ENCODE results near the gene STUM. TPM values are rescaled to one million over a fixed set of nuclear protein-coding genes. Genes with fewer than 3 reads are reported as not detected.

Gene STUM
- total RNA-seq, 1 donor from 2014 or later = 0.08 TPM

DNA sequence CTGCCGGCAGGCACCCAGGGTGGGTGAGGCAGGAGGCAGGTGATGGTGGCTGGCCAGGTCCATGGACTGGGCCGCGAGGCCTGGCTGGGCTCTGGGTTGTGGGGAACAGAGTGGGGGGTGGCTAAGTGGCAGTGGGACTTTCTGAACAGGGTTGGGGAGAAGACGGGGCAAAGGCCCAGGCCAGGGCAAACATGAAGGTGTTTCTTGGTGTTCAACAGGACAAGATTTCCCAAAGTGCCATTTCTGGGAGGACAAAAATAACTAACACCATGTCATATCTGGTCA, 26.8 kb downstream of the STUM start:
- no peak for TF ChIP-seq CTCF (IDR thresholded peaks at IDR 0.05; ENCODE audit: unreplicated experiment)
- peaks cover 4% of the 10 kb centered on the region for H3K27me3 Mint-ChIP-seq (ENCODE audit: unreplicated experiment)

DNA sequence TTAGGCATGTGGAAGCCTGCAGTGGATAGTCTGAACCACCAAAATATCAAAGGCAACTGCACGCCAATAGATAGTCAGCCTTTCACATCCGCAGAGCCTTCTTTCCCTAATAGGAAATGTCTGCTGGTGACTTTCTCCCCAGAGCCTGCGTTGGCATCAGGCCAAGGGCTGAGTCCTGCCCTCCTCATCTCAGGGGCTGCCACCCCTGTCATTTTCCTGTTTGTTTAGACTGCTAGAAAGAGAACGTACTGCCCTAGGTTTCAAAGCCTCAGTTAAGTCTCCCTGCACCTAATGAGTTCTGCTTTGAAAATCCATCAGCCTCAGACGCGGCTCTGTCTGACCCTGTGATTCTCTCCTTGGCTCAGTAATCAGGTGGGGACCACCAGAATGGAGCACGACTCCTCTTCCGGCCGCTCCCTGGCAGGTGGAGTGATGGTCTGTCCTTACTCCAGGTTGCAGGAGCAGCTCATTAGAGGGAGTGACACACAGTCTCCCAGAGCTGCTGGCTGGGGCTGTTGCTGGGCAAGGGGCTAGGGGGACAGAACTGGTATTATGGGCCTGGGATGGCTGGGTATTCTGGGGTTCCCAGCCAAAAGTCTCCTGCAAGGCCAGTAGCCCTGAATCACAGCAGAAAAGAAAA, 27.3 kb downstream of the STUM start:
- H3K9me3 Mint-ChIP-seq (ENCODE audit: unreplicated experiment) = peaks cover 5% of the 10 kb centered on the region
- H3K4me1 Mint-ChIP-seq (ENCODE audit: unreplicated experiment) = no peaks in the 10 kb centered on the region
- TF ChIP-seq CTCF (IDR thresholded peaks at IDR 0.05; ENCODE audit: unreplicated experiment) = no peak
- no peak overlapping the region for H3K27ac Mint-ChIP-seq (ENCODE audit: unreplicated experiment)
- H3K36me3 Mint-ChIP-seq (ENCODE audit: low read depth, unreplicated experiment) = peaks cover 3% of the 10 kb centered on the region
- DNase-seq (ENCODE audit: low spot score) = no peak
- no peak overlapping the region for H3K4me3 Mint-ChIP-seq (ENCODE audit: unreplicated experiment)
- H3K27me3 Mint-ChIP-seq (ENCODE audit: unreplicated experiment) = peaks cover 5% of the 10 kb centered on the region

More for the DNA sequence above, 26.8 kb downstream of the STUM start:
- no peaks in the 10 kb centered on the region for H3K4me1 Mint-ChIP-seq (ENCODE audit: unreplicated experiment)
- peaks cover 3% of the 10 kb centered on the region for H3K36me3 Mint-ChIP-seq (ENCODE audit: low read depth, unreplicated experiment)
- peaks cover 5% of the 10 kb centered on the region for H3K9me3 Mint-ChIP-seq (ENCODE audit: unreplicated experiment)
- no peak overlapping the region for H3K4me3 Mint-ChIP-seq (ENCODE audit: unreplicated experiment)
- H3K27ac Mint-ChIP-seq (ENCODE audit: unreplicated experiment) = no peak overlapping the region
- DNase-seq (ENCODE audit: low spot score) = no peak

GRCh38 chr1:226576601-226577000, 28.0 kb downstream of the STUM start:
- peaks cover 5% of the 10 kb centered on the region for H3K9me3 Mint-ChIP-seq (ENCODE audit: unreplicated experiment)
- TF ChIP-seq CTCF (IDR thresholded peaks at IDR 0.05; ENCODE audit: unreplicated experiment) = no peak
- H3K27me3 Mint-ChIP-seq (ENCODE audit: unreplicated experiment) = peaks cover 5% of the 10 kb centered on the region
- DNase-seq (ENCODE audit: low spot score) = no peak
- peaks cover 3% of the 10 kb centered on the region for H3K36me3 Mint-ChIP-seq (ENCODE audit: low read depth, unreplicated experiment)
- no peak overlapping the region for H3K27ac Mint-ChIP-seq (ENCODE audit: unreplicated experiment)
- H3K4me1 Mint-ChIP-seq (ENCODE audit: unreplicated experiment) = no peaks in the 10 kb centered on the region
- H3K4me3 Mint-ChIP-seq (ENCODE audit: unreplicated experiment) = no peak overlapping the region

DNA sequence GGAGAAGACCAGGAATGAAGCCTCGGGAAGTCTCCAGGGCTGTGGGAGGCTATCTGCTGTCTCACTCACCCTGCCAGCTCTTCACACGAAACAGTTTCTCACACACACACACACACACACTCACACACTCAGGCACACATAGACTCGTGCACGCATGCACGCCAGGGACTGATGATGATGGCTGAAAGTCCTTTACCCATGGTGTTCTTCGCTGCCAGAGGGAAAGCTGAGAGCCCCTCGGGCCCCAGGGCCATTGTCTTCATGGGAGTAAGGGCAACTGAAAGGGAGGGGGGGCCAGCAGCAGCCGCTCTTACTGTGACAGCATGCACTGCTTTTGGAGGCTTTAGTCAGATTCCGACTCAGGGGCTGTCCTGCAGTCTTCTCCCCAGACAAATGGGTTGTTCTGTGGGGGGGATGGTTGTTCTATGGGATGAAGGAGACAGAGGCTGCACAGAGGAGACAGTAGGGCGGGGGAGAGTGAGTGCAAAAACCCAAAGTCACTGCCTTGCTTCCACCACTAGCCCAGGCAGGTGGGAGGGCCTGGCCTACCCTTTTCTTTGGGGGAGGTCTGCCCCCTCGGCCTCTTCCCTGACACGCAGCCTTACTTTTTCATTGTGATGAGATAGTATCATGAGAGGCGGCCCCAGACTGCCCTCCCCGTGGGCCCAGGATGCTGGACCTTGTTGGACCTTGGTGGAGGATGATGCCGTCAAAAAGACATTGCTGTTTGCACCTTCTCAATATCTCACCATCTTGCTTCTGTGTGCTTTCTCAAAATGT, 29.0 kb downstream of the STUM start:
- Mint-ChIP-seq H3K9me3 (ENCODE audit: unreplicated experiment) (peaks cover 5% of the 10 kb centered on the region), H3K27me3 (ENCODE audit: unreplicated experiment) (peaks cover 5% of the 10 kb centered on the region), H3K36me3 (ENCODE audit: low read depth, unreplicated experiment) (peaks cover 3% of the 10 kb centered on the region), H3K27ac (ENCODE audit: unreplicated experiment) (no peak overlapping the region), H3K4me1 (ENCODE audit: unreplicated experiment) (no peaks in the 10 kb centered on the region), H3K4me3 (ENCODE audit: unreplicated experiment) (no peak overlapping the region)
- DNase-seq (ENCODE audit: low spot score) = no peak
- no peak for TF ChIP-seq CTCF (IDR thresholded peaks at IDR 0.05; ENCODE audit: unreplicated experiment)

DNA sequence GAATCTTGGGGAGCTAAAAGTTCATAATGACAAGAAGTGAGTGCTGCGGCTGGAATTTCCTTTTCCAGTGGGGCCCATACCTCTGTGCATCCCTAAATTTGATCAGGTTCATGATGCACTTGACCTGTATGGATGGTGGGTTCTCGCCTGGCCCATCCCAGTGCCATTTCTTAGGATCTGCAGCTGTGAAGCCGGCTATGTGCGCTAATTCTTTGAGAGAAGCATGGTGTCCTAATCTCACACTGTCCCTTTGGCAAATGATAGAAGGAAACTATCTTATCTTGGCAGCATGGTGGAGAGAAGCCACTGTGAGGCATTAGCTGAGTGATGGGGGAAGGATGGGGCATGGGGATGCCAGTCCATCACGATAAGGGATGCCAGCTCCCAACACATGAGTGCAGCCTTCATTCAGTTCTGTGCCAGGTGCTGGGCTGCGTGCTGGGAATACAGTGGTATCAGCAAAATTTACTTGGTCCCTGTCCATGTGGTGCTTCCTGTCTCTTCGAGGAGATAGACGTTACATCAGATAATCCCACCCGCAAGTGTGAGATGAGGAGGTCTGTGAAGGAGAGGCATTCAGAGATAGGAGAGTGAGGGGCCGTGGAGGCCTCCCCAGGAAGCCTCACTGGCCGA, 30.5 kb downstream of the STUM start:
- Mint-ChIP-seq H3K9me3 (ENCODE audit: unreplicated experiment) (peaks cover 5% of the 10 kb centered on the region), H3K4me3 (ENCODE audit: unreplicated experiment) (no peak overlapping the region), H3K36me3 (ENCODE audit: low read depth, unreplicated experiment) (peaks cover 3% of the 10 kb centered on the region), H3K27me3 (ENCODE audit: unreplicated experiment) (peaks cover 7% of the 10 kb centered on the region), H3K4me1 (ENCODE audit: unreplicated experiment) (no peaks in the 10 kb centered on the region), H3K27ac (ENCODE audit: unreplicated experiment) (no peak overlapping the region)
- no peak for TF ChIP-seq CTCF (IDR thresholded peaks at IDR 0.05; ENCODE audit: unreplicated experiment)
- DNase-seq (ENCODE audit: low spot score) = no peak

Data from endothelial cell (in vitro differentiated cells).